Measurements from ENCODE around the gene SH3PXD2B. TPM values are rescaled to one million over a fixed set of nuclear protein-coding genes. Genes with fewer than 3 reads are reported as not detected.

Gene SH3PXD2B
- total RNA-seq, 2 donors from 2014 or later = 12.2 to 13.2 TPM

DNA sequence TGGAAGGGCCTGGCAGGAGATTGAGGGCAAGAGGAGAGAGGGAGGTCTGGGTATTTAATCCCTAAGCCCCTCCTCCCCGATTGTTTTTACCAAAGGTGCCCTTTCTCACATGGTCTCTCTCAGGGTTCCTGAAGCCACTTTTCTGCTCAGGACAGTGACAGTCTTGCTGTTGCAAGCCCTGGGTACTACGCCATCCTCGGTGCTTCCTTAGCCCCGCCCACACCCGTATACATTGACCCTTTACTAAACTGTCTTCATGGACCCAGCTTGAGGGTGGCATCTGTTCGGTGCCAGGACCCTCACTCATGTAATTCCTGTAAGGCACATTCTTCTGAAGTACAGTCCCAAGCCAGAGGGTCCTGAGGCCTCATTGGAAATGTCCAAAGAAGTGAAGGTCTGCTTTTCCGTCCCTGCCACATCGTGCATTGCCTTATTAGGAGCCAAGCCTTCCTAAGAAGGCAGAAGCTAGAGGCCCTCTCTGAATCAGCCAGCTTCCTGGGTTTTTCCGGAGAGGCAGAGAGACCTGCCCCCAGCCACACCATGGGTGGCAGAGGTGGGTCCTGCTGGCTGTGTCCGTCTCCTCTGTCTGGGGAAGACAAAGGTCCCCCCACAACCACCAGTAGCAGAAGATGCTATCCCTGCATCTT is 1.9 kb upstream of the SH3PXD2B start:
- no peaks in the 10 kb centered on the region for H3K4me1 ChIP-seq
- DNase-seq = no peak
- no peak overlapping the region for H3K4me3 ChIP-seq
- intact Hi-C loops (cut with DNase I) = no loop called here
- no peaks in the 10 kb centered on the region for H3K36me3 ChIP-seq
- TF ChIP-seq, protein P1, sequence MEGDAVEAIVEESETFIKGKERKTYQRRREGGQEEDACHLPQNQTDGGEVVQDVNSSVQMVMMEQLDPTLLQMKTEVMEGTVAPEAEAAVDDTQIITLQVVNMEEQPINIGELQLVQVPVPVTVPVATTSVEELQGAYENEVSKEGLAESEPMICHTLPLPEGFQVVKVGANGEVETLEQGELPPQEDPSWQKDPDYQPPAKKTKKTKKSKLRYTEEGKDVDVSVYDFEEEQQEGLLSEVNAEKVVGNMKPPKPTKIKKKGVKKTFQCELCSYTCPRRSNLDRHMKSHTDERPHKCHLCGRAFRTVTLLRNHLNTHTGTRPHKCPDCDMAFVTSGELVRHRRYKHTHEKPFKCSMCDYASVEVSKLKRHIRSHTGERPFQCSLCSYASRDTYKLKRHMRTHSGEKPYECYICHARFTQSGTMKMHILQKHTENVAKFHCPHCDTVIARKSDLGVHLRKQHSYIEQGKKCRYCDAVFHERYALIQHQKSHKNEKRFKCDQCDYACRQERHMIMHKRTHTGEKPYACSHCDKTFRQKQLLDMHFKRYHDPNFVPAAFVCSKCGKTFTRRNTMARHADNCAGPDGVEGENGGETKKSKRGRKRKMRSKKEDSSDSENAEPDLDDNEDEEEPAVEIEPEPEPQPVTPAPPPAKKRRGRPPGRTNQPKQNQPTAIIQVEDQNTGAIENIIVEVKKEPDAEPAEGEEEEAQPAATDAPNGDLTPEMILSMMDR (IDR thresholded peaks at IDR 0.05) = no peak
- H3K9me3 ChIP-seq = no peaks in the 10 kb centered on the region
- no peak overlapping the region for H3K9ac ChIP-seq (ENCODE audit: low read depth in 2 of 2, low read length in 2 of 2)
- no peak overlapping the region for H3K27ac ChIP-seq
- H3K27me3 ChIP-seq = no peaks in the 10 kb centered on the region

DNA sequence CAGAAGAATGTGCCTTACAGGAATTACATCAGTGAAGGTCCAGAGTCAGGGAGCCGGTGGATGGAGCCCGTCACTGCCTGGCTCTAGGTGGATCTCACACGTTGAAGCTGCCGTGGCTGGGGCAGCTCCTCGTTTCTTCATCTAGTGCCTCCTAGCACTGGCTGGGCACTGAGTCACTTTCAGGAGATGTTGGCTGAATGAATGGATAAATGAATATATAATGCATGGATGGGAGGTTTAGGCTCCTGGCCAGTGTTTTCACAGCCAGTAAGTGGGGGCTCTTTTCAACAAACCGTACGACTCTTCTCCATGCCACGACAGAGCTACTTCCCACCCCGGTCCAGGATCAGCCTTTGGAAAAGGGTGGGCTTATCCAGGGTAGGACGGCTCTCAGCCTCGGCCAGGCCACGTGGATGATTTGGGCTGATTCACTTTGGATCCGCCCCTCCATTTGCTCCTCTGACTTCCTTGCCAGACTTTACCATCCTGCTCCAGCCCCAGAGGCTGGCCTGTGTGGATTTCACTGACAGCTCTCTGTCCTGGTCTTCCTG is 1.3 kb upstream of the SH3PXD2B start:
- no peak overlapping the region for H3K27ac ChIP-seq
- TF ChIP-seq, protein P1 (IDR thresholded peaks at IDR 0.05) = no peak
- H3K9me3 ChIP-seq = no peaks in the 10 kb centered on the region
- H3K27me3 ChIP-seq = no peaks in the 10 kb centered on the region
- H3K4me1 ChIP-seq = no peaks in the 10 kb centered on the region
- H3K36me3 ChIP-seq = no peaks in the 10 kb centered on the region
- intact Hi-C loops (cut with DNase I) = no loop called here
- no peak overlapping the region for H3K4me3 ChIP-seq
- DNase-seq = peak; percentile 44
- H3K9ac ChIP-seq (ENCODE audit: low read depth in 2 of 2, low read length in 2 of 2) = no peak overlapping the region

DNA sequence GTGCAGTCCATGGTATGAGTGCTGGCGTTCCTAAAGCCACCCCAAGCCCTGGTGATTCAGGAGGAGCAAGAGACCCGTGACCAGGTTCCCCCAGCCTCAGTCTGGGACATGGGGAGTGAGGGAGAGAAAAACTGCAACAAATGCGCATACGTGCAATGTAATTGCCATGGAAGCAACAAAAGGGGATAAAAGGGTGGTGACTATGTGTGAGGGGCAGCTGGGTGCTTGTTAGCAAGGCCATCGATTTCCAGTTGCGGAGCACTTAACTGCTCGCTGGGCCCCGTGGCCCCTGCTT is 709 bp upstream of the SH3PXD2B start:
- Histone ChIP-seq H3K27me3 (no peaks in the 10 kb centered on the region), H3K9ac (ENCODE audit: low read depth in 2 of 2, low read length in 2 of 2) (peak overlapping the region; percentile 35 to 74), H3K27ac (no peak overlapping the region), H3K36me3 (no peaks in the 10 kb centered on the region), H3K4me1 (no peaks in the 10 kb centered on the region), H3K4me3 (no peak overlapping the region), H3K9me3 (no peaks in the 10 kb centered on the region)
- intact Hi-C loops (cut with DNase I) = no loop called here
- no peak for DNase-seq
- TF ChIP-seq, protein P1 (IDR thresholded peaks at IDR 0.05) = no peak

DNA sequence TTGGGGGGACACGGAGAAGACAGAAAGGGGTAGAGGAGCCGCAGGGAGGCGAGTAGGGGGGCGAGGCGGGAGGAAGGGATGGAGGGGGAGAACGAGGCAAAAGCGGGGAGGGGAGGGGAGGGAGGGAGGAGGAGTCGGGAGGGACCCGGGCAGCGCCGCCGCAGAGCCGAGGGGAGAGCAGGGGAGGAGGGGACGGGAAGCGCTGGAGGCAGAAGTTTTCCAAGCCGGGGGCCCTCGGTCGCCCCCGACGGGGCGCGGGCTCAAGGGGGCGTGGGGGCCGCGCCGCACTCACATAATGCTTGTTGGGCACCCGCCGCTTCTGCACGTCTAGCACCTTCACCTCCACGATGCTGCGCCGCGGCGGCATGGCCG is 353 bp downstream of the SH3PXD2B start:
- Histone ChIP-seq H3K27ac (peak overlapping the region; percentile 81), H3K9ac (ENCODE audit: low read depth in 2 of 2, low read length in 2 of 2) (peak overlapping the region; percentile 89 to 95), H3K4me1 (no peaks in the 10 kb centered on the region), H3K27me3 (no peaks in the 10 kb centered on the region), H3K4me3 (peak overlapping the region; percentile 66), H3K36me3 (no peaks in the 10 kb centered on the region), H3K9me3 (no peaks in the 10 kb centered on the region)
- intact Hi-C loops (cut with DNase I) = no loop called here
- TF ChIP-seq, protein P1 (IDR thresholded peaks at IDR 0.05) = no peak
- DNase-seq = peak; percentile 50

DNA sequence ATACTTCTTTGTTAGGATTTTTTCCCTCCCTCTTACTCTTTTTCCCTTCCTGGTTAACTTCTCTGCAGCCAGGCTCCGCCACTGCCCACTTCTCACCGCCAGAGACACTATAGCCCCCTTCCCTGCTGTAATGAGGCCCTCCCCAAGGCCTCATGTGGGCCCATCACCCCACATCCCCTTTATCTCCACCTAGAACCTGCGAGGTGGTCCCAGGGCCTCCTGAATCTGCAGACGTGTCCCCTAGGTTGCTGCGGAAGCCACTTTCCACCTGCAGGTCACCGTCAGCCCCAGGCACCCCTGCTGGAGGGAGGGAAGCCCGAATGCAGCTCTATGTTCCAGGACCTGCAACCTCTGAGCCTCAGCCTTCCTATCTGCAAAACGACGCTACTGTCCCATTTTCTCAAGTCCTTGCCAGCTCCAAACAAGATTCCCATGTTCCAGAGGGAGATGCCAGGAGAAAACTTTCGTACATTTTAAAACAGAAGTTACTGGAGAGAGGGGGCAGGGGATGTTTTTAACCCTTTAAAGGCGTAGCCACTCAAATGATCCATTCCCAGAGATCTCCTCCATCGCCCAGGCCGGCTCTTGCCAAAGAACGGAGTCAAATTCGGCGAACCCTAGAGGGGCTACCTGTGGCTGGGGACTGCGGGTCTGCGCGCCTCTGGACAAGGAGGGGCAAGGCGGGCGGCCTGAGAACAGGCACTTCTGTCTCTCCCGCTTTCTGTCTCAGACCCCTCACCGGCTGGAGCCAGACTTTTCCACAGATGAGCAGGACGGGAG is 929 bp downstream of the SH3PXD2B start:
- H3K9ac ChIP-seq (ENCODE audit: low read depth in 2 of 2, low read length in 2 of 2) = peak overlapping the region; percentile 89 to 95
- H3K27ac ChIP-seq = peak overlapping the region; percentile 81
- no peaks in the 10 kb centered on the region for H3K27me3 ChIP-seq
- no peaks in the 10 kb centered on the region for H3K4me1 ChIP-seq
- intact Hi-C loops (cut with DNase I) = no loop called here
- peak overlapping the region; percentile 66 for H3K4me3 ChIP-seq
- H3K36me3 ChIP-seq = no peaks in the 10 kb centered on the region
- TF ChIP-seq, protein P1 (IDR thresholded peaks at IDR 0.05) = peak; percentile 30
- H3K9me3 ChIP-seq = no peaks in the 10 kb centered on the region
- DNase-seq = peak; percentile 55
